IMR-90 (cell line): ENCODE data around the gene WDR5. TPM values are rescaled to one million over a fixed set of nuclear protein-coding genes. Genes with fewer than 3 reads are reported as not detected.

ENCODE experiments used
- ATAC-seq: fragments of 200-7000 bp; cut with Tn5 transposase; 2 replicates; pipeline ENCODE4 v1.9.1; 2020; ENCODE audit warnings: low read depth, mild to moderate bottlenecking, moderate library complexity
- BruUV-seq: library from RNA; stranded (reverse); fragments of 400-500 nt; replicated peaks from 2 replicates; lab custom pipeline; 2021; lab: Mats Ljungman, UMichigan
- CTCF ChIA-PET: fragments of 300-600 bp; formaldehyde crosslinking; extraction: SDS; loops from one replicate; lab custom pipeline; 2021; ENCODE audit warnings: antibody characterized with exemption; lab: Yijun Ruan, JAX
- POLR2A ChIA-PET: fragments of 300-600 bp; sonication (Branson Sonifier 250); formaldehyde crosslinking; loops from one replicate; lab custom pipeline; 2022; ENCODE audit warnings: antibody characterized with exemption; ENCODE audit not compliant: unreplicated experiment; lab: Charles Lee
- DNase-seq: peaks from one replicate; pipeline ENCODE4 v3.0.0; 2013
- H2AFZ ChIP-seq: replicated peaks from 2 replicates; pipeline ENCODE3; 2013; ENCODE audit warnings: low read length, mild to moderate bottlenecking; ENCODE audit not compliant: poor library complexity
- H2AK5ac ChIP-seq: 2 replicates; pipeline ENCODE4 v1.6.1; 2013; ENCODE audit warnings: low read depth, low read length, inconsistent platforms
- H2AK9ac ChIP-seq: replicated peaks from 2 replicates; pipeline ENCODE3; 2013; ENCODE audit warnings: mild to moderate bottlenecking, low read depth, low read length, moderate library complexity; ENCODE audit not compliant: poor library complexity
- H2BK120ac ChIP-seq: 2 replicates; pipeline ENCODE4 v1.6.1; 2013; ENCODE audit warnings: low read depth, low read length, inconsistent platforms
- H2BK15ac ChIP-seq: 3 replicates; pipeline ENCODE4 v1.6.1; 2013; ENCODE audit warnings: low read depth, low read length, inconsistent platforms
- H2BK20ac ChIP-seq: 2 replicates; pipeline ENCODE4 v1.6.1; 2013; ENCODE audit warnings: low read depth, mild to moderate bottlenecking, inconsistent platforms, low read length, moderate library complexity
- H2BK5ac ChIP-seq: 2 replicates; pipeline ENCODE4 v1.6.1; 2013; ENCODE audit warnings: mild to moderate bottlenecking, low read depth, low read length, inconsistent platforms; ENCODE audit not compliant: poor library complexity, severe bottlenecking
- H3K14ac ChIP-seq: replicated peaks from 2 replicates; pipeline ENCODE4 v1.6.1; 2013; ENCODE audit warnings: low read depth, low read length, inconsistent platforms
- H3K18ac ChIP-seq: 2 replicates; pipeline ENCODE4 v1.6.1; 2013; ENCODE audit warnings: low read depth, low read length, control low read depth
- H3K23ac ChIP-seq: 2 replicates; pipeline ENCODE4 v1.6.1; 2013; ENCODE audit warnings: low read depth, low read length, inconsistent platforms
- H3K27ac ChIP-seq: 2 replicates; pipeline ENCODE4 v1.5.1; 2013; ENCODE audit warnings: mild to moderate bottlenecking, control low read depth, low read length; ENCODE audit not compliant: insufficient read depth
- H3K27me3 ChIP-seq: 2 replicates; pipeline ENCODE4 v1.6.1; 2013; ENCODE audit warnings: low read length; ENCODE audit not compliant: control insufficient read depth, insufficient read depth
- H3K36me3 ChIP-seq: 2 replicates; pipeline ENCODE4 v1.6.1; 2013; ENCODE audit warnings: low read length, mixed read lengths; ENCODE audit not compliant: control insufficient read depth, insufficient read depth
- H3K4ac ChIP-seq: 2 replicates; pipeline ENCODE4 v1.6.1; 2013; ENCODE audit warnings: low read depth, low read length, inconsistent platforms
- H3K4me1 ChIP-seq: 2 replicates; pipeline ENCODE4 v1.6.1; 2013; ENCODE audit warnings: low read length, mixed read lengths; ENCODE audit not compliant: control insufficient read depth, insufficient read depth
- H3K4me2 ChIP-seq: 2 replicates; pipeline ENCODE4 v1.6.1; 2013; ENCODE audit warnings: low read depth, mild to moderate bottlenecking, control low read depth, low read length, moderate library complexity
- H3K4me3 ChIP-seq: 2 replicates; pipeline ENCODE4 v1.5.1; 2013; ENCODE audit warnings: low read depth, mild to moderate bottlenecking, control low read depth, low read length, moderate library complexity; ENCODE audit not compliant: insufficient read depth
- H3K56ac ChIP-seq: 2 replicates; pipeline ENCODE4 v1.6.1; 2013; ENCODE audit warnings: low read length, inconsistent platforms; ENCODE audit not compliant: insufficient read depth; ENCODE audit errors: extremely low read depth
- H3K79me1 ChIP-seq, 2 experiments: 2 replicates each; pipeline ENCODE4 v1.6.1; 2013; ENCODE audit warnings: low read length in 2 of 2, inconsistent platforms in 1 of 2, low read depth in 1 of 2
- H3K9ac ChIP-seq: 2 replicates; pipeline ENCODE4 v1.6.1; 2013; ENCODE audit warnings: low read depth, low read length, control low read depth
- H3K9me1 ChIP-seq: 2 replicates; pipeline ENCODE4 v1.6.1; 2013; ENCODE audit warnings: low read length, inconsistent platforms; ENCODE audit not compliant: insufficient read depth
- H3K9me3 ChIP-seq: 2 replicates; pipeline ENCODE4 v1.6.1; 2013; ENCODE audit warnings: low read length; ENCODE audit not compliant: control insufficient read depth, insufficient read depth
- H4K20me1 ChIP-seq: 2 replicates; pipeline ENCODE4 v1.6.1; 2013; ENCODE audit warnings: low read length, inconsistent platforms; ENCODE audit not compliant: insufficient read depth
- H4K5ac ChIP-seq: 2 replicates; pipeline ENCODE4 v1.6.1; 2013; ENCODE audit warnings: mild to moderate bottlenecking, low read depth, low read length, control low read depth
- H4K8ac ChIP-seq, 2 experiments: 2 replicates each; pipeline ENCODE4 v1.6.1; 2013; ENCODE audit warnings: low read depth in 2 of 2, low read length in 2 of 2, control low read depth in 1 of 2, inconsistent platforms in 1 of 2
- H4K91ac ChIP-seq: 2 replicates; pipeline ENCODE4 v1.6.1; 2013; ENCODE audit warnings: low read depth, low read length, inconsistent platforms; ENCODE audit not compliant: insufficient read depth
- FOS ChIP-seq: fragments of 150-350 bp; IDR thresholded peaks from 2 replicates; pipeline ENCODE4 v1.6.1; 2016; ENCODE audit warnings: low read depth, low read length
- NFE2L2 ChIP-seq: fragments of 150-350 bp; IDR thresholded peaks from 2 replicates; pipeline ENCODE4 v1.6.1; 2016; ENCODE audit warnings: low read depth, mild to moderate bottlenecking, low read length
- POLR2A ChIP-seq: IDR thresholded peaks from 2 replicates; pipeline ENCODE4 v1.6.1; 2012; ENCODE audit warnings: mild to moderate bottlenecking, low read depth, low read length
- RAD21 ChIP-seq: IDR thresholded peaks from 2 replicates; pipeline ENCODE4 v1.6.1; 2012; ENCODE audit warnings: low read length, improper control_type of control experiment
- RCOR1 ChIP-seq: IDR thresholded peaks from 2 replicates; pipeline ENCODE4 v1.6.1; 2012; ENCODE audit warnings: mild to moderate bottlenecking, low read length, improper control_type of control experiment; ENCODE audit not compliant: insufficient replicate concordance
- WGBS, 2 experiments: methylation state at CpG; one replicate each; pipeline versions ENCODE4 v1.1.5 to v1.1.7; 2013; ENCODE audit warnings: missing lambda C conversion rate in 2 of 2; ENCODE audit not compliant: insufficient read length in 1 of 2; ENCODE audit errors: extremely low coverage in 2 of 2; 5-methylcytosine and 5-hydroxymethylcytosine counted together
- dilution Hi-C: fragments of 300-500 bp; cut with HindIII; formaldehyde crosslinking; loops from one replicate; pipeline ENCODE4 v1.14.3; 2018; ENCODE audit warnings: low sequenced_read_pairs; ENCODE audit not compliant: unreplicated experiment
- in situ Hi-C: fragments of 300-500 bp; cut with MboI; formaldehyde crosslinking; loops from 3 replicates; pipeline ENCODE4 v1.14.3; 2019; ENCODE audit warnings: low sequenced_read_pairs, inconsistent platforms, mixed read lengths
- intact Hi-C: fragments of 100-400 bp; cut with micrococcal nuclease; formaldehyde crosslinking; loops from 2 replicates; pipeline ENCODE4 v1.10.0; 2022
- polyA plus RNA-seq, 3 experiments: library from polyadenylated mRNA; depleted of rRNA; stranded (reverse); fragments of >200 nt; gene quantifications; 2 replicates each; pipeline ENCODE4 v1.2.3, GENCODE V29; 2012; ENCODE audit warnings: low replicate concordance in 1 of 3
- total RNA-seq: library from RNA; depleted of rRNA; stranded (reverse); fragments of >200 nt; gene quantifications from 2 replicates; pipeline ENCODE4 v1.2.3, GENCODE V29; 2012

WDR5 gene
- total and polyA plus RNA-seq, 2 of the 4 experiments (the other 2 are of a cell fraction): 18.3 to 26.6 TPM

DNA sequence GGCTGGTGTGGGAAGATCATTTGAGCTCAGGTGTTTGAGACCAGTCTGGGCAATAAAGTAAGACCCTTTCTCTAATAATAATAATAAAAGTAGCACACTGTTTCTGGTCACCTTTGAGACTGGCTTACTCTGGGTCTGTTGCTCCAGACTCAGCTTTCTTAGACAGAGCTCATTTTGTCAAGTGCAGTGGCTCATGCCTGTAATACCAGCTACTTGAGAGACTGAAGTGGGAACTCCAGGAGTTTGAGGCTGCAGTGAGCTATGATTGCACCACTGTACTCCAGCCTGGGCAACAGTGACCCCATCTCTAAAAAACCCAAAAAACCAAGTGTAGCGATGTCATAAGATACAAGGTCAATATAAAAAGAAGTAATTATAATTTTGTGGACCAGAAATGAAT lies 64.8 kb downstream of the WDR5 start:
- H2BK5ac ChIP-seq: no peak overlapping the region
- H3K4me1 ChIP-seq: peaks cover 2% of the 10 kb centered on the region; the same call in 1 of the 2 replicates
- H3K79me1 ChIP-seq: no peaks in the 10 kb centered on the region
- no peak overlapping the region for H4K91ac ChIP-seq
- no peak overlapping the region for H2BK120ac ChIP-seq
- no peaks in the 10 kb centered on the region for H4K20me1 ChIP-seq
- no TSS peak for BruUV-seq
- DNase-seq (no peak), ATAC-seq (no peak)
- H3K36me3 ChIP-seq: no peaks in the 10 kb centered on the region
- H2BK20ac ChIP-seq: no peak overlapping the region
- H3K23ac ChIP-seq: no peak overlapping the region
- no peak overlapping the region for H3K27ac ChIP-seq
- H2AK9ac ChIP-seq: no peak overlapping the region
- no peak overlapping the region for H2AFZ ChIP-seq
- WGBS, 2 experiments: no CpG with 5 or more reads among the region's 1 CpG
- in situ Hi-C loops (no loop called here), dilution Hi-C loops (no loop called here), intact Hi-C loops (no loop called here)
- H3K56ac ChIP-seq: no peak overlapping the region
- peaks cover 8% of the 10 kb centered on the region for H3K9me3 ChIP-seq
- no peak overlapping the region for H2AK5ac ChIP-seq
- H3K4ac ChIP-seq: no peak overlapping the region
- TF ChIP-seq FOS: no peak
- no peak for TF ChIP-seq POLR2A
- no peak for TF ChIP-seq NFE2L2
- no peak for TF ChIP-seq RCOR1
- no peak for TF ChIP-seq RAD21
- no peak overlapping the region for H3K14ac ChIP-seq
- no peak overlapping the region for H3K4me3 ChIP-seq
- H4K8ac ChIP-seq: no peak overlapping the region
- CTCF ChIA-PET: interaction anchor here (0.7 kb wide), 1 partner anchor 297 kb away, joined by 3 read pairs; no protein-coding TSS in a partner anchor
- peaks cover 16% of the 10 kb centered on the region for H3K27me3 ChIP-seq
- H4K5ac ChIP-seq: no peak overlapping the region
- no peak overlapping the region for H3K9ac ChIP-seq
- no peak overlapping the region for H2BK15ac ChIP-seq
- H3K9me1 ChIP-seq: no peaks in the 10 kb centered on the region
- no peak overlapping the region for H3K4me2 ChIP-seq
- H3K18ac ChIP-seq: no peak overlapping the region
- POLR2A ChIA-PET: no interaction called here
